Measurements from ENCODE around the gene LRMDA. TPM values are rescaled to one million over a fixed set of nuclear protein-coding genes. Genes with fewer than 3 reads are reported as not detected.

LRMDA gene
- total RNA-seq, 1 donor from 2014 or later, result 4.5 TPM

GRCh38 chr10:75464478-75465449, 33.3 kb downstream of the LRMDA start:
- DNase-seq (ENCODE audit: low spot score), result no peak

GRCh38 chr10:75465450-75465827, 34.0 kb downstream of the LRMDA start:
- intact Hi-C loops (cut with DNase I), result loop anchor here (5.0 to 10.0 kb wide), 2 partner anchors 58 to 189 kb away; no protein-coding TSS in a partner anchor
- no peak for DNase-seq (ENCODE audit: low spot score)

More at GRCh38 chr10:75464478-75465449, 33.3 kb downstream of the LRMDA start:
- intact Hi-C loops (cut with DNase I), result loop anchor here (5.0 to 10.0 kb wide), 2 partner anchors 57 to 190 kb away; no protein-coding TSS in a partner anchor

GRCh38 chr10:75466001-75466400, 34.6 kb downstream of the LRMDA start:
- no peak for DNase-seq (ENCODE audit: low spot score)

GRCh38 chr10:75466886-75467285, 35.5 kb downstream of the LRMDA start:
- intact Hi-C loops (cut with DNase I), result loop anchor here (5.0 to 10.0 kb wide), 2 partner anchors 60 to 188 kb away; no protein-coding TSS in a partner anchor
- DNase-seq (ENCODE audit: low spot score), result no peak

More at GRCh38 chr10:75466001-75466400, 34.6 kb downstream of the LRMDA start:
- intact Hi-C loops (cut with DNase I), result loop anchor here (5.0 to 10.0 kb wide), 2 partner anchors 59 to 189 kb away; no protein-coding TSS in a partner anchor

GRCh38 chr10:75468612-75469005, 37.2 kb downstream of the LRMDA start:
- intact Hi-C loops (cut with DNase I), result loop anchor here (5.0 to 10.0 kb wide), 2 partner anchors 61 to 186 kb away; no protein-coding TSS in a partner anchor
- no peak for DNase-seq (ENCODE audit: low spot score)

- intact Hi-C loops (cut with DNase I), result loop anchor here (5.0 to 10.0 kb wide), 2 partner anchors 62 to 186 kb away; no protein-coding TSS in a partner anchor
- no peak for DNase-seq (ENCODE audit: low spot score)
These were observed 37.7 kb downstream of the LRMDA start for GRCh38 chr10:75469006-75469616.

- DNase-seq (ENCODE audit: low spot score), result no peak
These were observed 39.5 kb downstream of the LRMDA start for GRCh38 chr10:75470901-75471300.

GRCh38 chr10:75472685-75473084, 41.3 kb downstream of the LRMDA start:
- no peak for DNase-seq (ENCODE audit: low spot score)
- intact Hi-C loops (cut with DNase I), result no loop called here

More at GRCh38 chr10:75470901-75471300, 39.5 kb downstream of the LRMDA start:
- intact Hi-C loops (cut with DNase I), result no loop called here

GRCh38 chr10:75474106-75474505, 42.7 kb downstream of the LRMDA start:
- no peak for DNase-seq (ENCODE audit: low spot score)
- intact Hi-C loops (cut with DNase I), result no loop called here

GRCh38 chr10:75475460-75476182, 44.2 kb downstream of the LRMDA start:
- intact Hi-C loops (cut with DNase I), result no loop called here

GRCh38 chr10:75476569-75476968, 45.1 kb downstream of the LRMDA start:
- DNase-seq (ENCODE audit: low spot score), result no peak
- intact Hi-C loops (cut with DNase I), result no loop called here

More at GRCh38 chr10:75475460-75476182, 44.2 kb downstream of the LRMDA start:
- no peak for DNase-seq (ENCODE audit: low spot score)

- intact Hi-C loops (cut with DNase I), result no loop called here
- no peak for DNase-seq (ENCODE audit: low spot score)
These were observed 45.6 kb downstream of the LRMDA start for GRCh38 chr10:75476985-75477384.

- intact Hi-C loops (cut with DNase I), result no loop called here
- DNase-seq (ENCODE audit: low spot score), result no peak
These were observed 46.3 kb downstream of the LRMDA start for GRCh38 chr10:75477680-75478079.

GRCh38 chr10:75480374-75480773, 49.0 kb downstream of the LRMDA start:
- intact Hi-C loops (cut with DNase I), result no loop called here
- no peak for DNase-seq (ENCODE audit: low spot score)

- no peak for DNase-seq (ENCODE audit: low spot score)
- intact Hi-C loops (cut with DNase I), result no loop called here
These were observed 51.8 kb downstream of the LRMDA start for GRCh38 chr10:75483188-75483587.

- DNase-seq (ENCODE audit: low spot score), result no peak
- intact Hi-C loops (cut with DNase I), result no loop called here
These were observed 53.3 kb downstream of the LRMDA start for GRCh38 chr10:75484717-75485116.

GRCh38 chr10:75486591-75486990, 55.2 kb downstream of the LRMDA start:
- DNase-seq (ENCODE audit: low spot score), result no peak
- intact Hi-C loops (cut with DNase I), result no loop called here

- no peak for DNase-seq (ENCODE audit: low spot score)
- intact Hi-C loops (cut with DNase I), result no loop called here
These were observed 55.8 kb downstream of the LRMDA start for GRCh38 chr10:75487087-75487754.

GRCh38 chr10:75487755-75488125, 56.3 kb downstream of the LRMDA start:
- DNase-seq (ENCODE audit: low spot score), result no peak
- intact Hi-C loops (cut with DNase I), result no loop called here
